ENCODE results near the gene TRDN.
"Not testable (repeated sequence)": the region's sequence is repeated elsewhere in the genome, so short reads cannot be mapped to it uniquely, and the experiment has no call there.

TRDN gene

DNA sequence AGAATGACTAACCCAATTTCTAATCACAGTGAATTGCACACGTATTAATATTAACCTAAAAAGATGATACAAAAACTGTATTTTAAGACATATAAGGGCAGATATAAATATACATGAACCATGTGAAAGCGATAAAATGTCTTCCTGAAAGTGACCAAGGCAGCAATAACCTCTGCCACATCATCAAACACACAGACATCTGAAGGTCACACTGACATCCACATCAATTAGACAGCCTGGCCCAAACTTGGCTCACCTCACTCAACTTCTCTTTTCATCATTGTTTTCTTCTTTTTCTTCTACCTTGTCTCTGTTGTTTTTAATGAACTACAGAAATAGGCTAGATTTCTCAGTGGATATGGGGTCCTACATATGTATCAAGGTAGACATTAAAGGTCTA is 128.5 kb downstream of the TRDN start:
- DNase-seq: no peak

DNA sequence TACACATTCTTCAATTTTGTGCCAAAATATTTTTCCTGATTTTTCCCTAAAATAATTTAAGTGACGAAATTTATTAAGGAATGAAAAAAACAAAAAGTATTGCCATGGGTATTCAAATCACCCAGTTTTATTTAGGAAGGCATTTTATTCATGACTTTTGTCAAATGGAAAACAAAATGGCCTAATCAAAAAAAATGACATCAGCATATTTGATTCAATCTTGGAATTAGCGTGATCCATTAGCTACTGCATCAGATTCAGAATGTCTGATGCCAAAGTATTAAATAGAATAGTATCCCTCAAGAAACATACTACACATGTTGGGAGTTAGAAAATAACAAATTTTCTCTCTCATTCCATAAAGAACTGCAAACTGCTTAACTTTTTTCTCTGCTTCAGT is 129.2 kb downstream of the TRDN start:
- no peak for DNase-seq

DNA sequence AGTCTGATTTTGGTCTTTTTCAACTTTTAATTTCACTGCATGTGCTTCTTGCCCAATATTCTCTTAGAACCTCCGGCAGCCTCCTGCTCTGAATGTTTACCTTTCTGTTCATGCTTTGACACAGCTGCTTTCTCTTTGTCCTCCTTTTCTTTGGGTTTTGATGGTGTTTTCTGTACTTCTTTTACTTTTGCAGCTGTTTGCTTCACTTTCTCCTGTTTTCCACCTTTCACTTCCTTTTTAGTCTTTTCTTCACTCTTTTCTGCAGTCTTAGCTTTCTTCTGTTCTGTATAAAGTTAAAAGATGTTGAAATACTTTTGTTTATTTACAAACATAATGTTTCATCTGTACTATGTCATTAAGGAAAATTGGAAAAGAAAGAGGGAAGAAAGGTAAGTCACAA is 133.1 kb downstream of the TRDN start:
- no peak for DNase-seq

DNA sequence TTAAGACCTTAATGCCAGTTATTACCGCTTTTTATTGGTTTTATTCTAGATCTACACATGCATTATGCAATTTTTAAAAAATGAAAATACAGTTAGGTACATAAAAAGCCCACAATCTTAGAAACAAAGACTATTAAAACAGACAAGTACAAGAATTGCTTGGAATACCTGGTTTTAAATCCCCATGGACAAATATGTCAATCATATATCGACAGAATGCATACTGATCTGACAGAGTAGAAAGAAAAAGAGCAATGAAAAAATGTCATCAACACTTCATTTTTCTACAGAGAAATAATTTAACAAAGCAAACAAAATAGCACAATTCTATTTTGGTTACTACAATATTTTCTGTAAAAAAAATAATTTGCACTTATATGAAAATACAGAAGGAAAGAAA is 139.7 kb downstream of the TRDN start:
- no peak for DNase-seq

DNA sequence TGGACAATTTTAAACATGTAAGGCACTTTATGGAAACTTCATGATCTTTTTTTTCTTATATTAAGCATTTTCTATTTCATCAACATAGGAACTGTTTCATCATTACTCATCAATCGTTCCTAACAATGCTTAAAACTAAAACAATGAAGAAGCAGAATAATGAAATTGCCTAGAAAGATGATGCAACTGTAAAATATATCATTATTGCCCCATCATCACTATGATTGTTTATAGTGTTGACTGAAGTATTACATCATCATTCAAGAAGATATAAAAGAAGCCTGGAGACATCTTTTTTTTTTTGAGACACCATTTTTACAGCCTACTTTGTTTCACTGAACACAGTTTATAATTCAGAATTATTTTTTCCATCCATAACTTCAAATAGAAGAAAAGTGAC is 147.2 kb downstream of the TRDN start:
- DNase-seq: no peak

DNA sequence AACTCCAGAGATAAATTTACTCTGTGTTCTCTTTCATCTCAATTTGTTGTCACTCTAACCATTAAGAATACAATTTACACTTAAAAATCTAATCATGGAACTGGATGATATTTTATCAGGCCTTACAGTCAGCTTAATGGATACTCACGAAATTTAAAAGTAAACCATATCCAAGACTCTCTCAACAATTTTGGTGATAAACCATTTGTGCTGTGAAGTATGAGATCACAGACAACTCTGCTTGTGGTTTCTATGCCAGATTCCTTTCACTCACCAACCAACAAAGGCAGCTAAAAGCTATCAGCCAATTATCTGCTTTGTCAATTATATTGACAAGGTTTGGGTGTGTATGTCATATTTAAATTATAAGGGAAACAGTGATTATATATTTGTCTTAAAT is 155.8 kb downstream of the TRDN start:
- DNase-seq: no peak

DNA sequence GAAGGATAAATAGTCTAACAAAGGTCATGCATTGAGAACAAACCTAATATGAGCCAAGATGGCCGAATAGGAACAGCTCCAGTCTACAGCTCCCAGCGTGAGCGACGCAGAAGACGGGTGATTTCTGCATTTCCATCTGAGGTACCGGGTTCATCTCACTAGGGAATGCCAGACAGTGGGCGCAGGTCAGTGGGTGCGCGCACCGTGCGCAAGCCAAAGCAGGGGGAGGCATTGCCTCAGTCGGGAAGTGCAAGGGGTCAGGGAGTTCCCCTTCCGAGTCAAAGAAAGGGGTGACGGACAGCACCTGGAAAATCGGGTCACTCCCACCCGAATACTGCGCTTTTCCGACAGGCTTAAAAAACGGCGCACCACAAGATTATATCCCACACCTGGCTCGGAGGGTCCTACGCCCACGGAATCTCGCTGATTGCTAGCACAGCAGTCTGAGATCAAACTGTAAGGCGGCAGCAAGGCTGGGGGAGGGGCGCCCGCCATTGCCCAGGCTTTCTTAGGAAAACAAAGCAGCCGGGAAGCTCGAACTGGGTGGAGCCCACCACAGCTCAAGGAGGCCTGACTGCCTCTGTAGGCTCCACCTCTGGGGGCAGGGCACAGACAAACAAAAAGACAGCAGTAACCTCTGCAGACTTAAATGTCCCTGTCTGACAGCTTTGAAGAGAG is 164.6 kb downstream of the TRDN start:
- DNase-seq: not testable (repeated sequence)

DNA sequence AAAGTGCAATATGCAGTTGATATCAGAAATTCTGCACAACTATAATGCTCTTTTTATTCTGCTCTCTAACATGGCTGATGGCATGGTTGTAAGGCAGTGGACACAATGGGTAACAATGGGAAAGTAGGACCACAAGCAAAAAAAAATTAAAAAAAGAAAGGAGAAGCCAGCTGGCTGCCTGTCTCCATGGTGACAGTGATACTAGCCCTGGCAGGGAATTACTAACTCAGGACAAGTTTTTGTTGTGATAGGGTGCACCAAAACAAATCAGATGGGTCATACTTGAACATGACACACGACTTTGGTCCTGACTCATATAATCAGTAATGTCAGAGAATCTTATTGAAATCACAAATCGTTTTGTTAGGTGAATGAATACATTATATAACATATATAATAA is 169.4 kb downstream of the TRDN start:
- DNase-seq: no peak

DNA sequence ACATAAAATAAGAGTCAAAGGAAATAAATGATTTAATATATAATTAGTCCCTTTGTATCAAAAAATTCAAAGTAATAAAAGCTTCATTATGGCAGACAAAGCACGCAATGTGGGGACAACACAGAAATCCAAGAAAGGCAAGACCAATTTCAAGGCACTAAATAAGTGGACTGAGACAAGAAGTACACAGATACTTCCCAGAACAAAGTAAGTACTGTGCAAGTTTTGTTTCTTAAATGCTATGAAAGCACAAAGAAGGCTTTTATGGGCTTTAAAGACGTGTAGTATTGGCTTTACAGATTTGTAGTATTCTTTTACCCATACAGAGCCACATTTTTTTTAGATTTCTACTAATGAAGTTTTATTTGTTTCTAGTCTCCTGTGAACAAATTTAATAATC is 174.6 kb downstream of the TRDN start:
- DNase-seq: no peak

DNA sequence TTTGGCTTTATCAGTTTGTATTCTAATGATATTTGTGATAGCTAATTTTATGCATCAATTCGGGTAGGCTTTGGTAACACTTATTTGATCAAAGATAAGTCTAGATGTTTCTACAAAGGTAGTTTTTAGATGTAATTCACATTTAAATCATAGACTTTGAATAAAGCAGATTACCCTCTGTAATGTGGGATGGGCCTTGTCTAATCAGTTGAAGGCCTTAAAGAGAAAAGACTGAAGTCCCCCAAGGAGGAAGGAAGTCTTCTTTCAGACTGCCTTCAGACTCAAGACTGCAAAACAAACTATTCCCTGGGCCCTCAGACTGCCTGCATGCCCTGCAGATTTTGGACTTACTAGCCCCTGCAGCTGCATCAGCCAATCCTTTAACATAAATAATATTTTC is 178.5 kb downstream of the TRDN start:
- DNase-seq: no peak

DNA sequence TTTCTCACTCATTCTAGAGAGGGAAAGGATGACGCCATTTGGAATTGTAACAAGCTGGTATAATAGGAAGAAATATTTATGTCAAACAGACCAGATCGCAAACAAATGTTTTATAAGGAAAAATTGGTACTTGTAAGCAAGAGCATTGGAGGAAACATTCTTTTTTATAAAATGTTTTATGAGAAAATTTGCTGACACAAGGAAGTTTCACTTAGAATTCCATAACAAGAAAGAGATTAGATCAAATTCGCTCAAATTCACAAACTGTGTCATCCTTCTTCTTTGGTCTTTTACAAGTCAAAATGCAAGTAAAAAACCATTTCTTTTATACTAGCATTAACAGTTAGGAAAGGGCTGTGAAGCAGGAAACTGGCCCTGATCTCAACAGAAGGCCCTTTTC is 179.9 kb downstream of the TRDN start:
- DNase-seq: no peak

DNA sequence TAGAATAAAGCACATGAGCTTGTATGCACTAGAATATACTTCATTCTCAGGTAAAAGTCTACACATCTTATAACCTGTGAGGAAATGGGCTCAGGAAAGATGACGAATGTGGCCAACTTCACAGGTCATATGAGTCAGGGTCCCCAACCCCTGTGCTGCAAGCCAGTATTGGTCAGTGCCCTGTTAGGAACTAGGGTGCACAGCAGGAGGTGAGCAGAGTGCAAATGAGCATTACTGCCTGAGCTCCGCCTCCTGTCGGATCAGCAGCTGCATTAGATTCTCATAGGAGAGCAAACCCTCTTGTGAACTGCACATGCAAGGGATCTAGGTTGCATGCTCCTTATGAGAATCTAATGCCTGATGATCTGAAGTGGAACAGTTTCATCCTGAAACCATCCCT is 182.3 kb downstream of the TRDN start:
- no peak for DNase-seq

DNA sequence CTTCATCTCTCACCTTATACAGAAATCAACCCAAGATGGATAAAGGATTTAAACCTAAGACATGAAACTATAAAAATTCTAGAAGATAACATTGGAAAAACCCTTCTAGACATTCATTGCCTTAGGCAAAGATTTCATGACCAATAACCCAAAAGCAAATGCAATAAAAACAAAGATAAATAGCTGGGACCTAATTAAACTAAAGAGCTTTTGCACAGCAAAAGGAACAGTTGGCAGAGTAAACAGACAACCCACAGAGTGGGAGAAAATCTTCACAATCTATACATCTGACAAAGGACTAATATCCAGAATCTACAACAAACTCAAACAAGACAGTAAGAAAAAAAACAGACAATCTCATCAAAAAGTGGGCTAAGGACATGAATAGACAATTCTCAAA is 183.7 kb downstream of the TRDN start:
- DNase-seq: not testable (repeated sequence)

DNA sequence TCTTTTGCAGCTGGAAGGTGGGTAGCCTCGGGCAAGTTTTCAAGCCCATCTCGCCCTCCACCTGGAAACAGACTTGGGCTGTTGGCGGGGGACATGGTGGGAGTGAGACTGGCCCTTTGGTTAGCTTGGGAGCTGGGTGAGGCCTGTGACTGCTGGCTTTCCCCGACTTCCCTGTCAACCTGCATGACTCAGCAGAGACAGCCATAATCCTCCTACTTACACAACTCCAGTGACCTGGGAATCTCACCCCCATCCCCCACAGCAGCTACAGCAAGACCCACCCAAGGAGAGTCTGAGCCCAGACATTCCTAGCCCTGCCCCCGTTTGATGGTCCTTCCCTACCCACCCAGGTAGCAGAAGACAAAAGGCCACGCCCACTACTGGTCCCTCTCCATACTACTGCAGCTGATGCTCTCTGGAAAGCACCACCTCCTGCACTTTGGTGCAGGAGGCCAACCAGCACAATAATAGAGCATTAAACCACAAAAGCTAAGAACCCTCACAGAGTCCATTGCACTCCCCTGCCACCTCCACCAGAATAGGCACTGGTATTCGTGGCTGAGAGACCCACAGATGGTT is 188.4 kb downstream of the TRDN start:
- DNase-seq: no peak

DNA sequence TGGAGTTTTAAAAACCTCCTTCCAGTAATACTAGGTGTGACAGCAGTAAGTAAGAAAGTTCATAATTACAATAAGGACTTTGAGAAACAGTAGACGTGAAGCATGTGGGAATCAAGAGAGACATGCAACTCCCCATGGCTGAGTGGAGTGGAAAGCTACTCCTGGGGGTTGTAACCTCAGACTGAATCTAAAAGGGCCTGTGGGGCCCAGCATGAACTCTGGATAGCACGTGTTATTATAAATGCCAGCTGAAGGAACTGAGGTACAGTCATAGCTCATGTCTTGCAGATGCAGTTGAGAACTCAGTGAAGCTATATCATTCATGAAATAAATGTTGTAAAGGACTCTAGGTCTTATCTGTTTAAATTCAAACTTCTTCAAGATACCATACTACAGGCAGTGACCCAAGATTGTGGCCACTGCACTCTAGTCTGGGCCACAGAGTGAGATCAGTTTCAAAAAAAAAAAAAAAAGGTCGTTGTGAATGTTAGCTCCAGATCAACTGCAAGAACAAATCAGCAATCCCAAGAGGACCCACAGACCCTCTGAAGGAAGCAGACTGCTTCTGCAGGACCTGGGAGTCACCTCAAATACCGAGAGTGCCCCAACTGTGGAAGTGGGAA is 189.3 kb downstream of the TRDN start:
- no peak for DNase-seq

DNA sequence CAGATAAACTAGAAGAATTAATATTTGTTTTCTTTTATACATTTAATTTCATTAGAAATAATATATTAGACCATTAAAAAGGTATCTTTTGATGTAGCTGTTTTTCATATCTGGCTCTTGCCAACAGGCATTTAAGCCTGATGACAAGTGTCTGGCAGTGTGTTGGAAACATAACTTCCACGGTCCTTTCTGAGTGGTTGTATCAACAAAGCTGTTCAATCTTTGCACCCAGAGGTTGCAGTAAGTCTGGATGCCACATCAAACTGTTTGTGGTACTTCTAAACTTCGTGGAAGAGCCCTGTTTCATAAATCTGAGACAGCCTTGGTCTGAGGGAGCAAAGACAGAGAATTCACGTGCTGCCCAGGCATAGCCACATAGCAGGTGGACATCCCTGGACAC is 197.4 kb downstream of the TRDN start:
- no peak for DNase-seq

DNA sequence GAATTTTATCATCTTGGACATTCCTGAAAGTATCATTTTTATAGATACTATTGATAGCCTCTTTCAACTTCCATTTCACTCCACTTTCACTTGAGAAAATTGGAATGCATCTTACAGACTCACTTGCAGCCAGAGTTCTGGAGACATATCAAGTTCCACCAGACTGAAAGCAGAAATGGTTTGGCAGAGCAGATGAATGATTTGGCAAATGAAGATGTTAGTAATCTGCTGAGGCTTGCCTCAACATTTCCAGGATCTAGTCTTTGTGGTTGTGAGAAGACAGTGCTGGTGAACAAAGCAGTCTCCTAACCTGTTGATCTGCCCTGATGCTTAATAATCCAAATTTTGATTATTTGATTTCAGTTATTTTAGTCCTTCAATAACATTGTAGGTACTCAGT is 202.6 kb downstream of the TRDN start:
- DNase-seq: no peak

DNA sequence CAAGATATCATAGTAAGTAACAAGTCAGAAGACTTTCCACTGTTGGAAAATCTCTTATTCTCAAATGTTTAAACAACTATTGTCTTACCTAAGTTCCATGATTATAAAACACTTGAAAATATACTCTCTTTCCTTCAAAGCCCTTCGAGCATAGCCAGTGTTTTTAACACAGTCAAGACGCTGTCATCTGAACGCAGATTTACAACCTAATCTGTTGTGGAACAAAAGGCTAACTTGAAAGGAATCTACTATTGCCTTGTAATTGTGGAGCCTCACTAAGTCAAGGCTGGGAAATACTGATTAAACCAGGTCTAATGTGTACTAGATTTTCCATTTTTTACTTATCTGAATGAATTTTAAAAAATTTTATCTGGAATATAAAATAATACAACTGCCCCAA is 205.8 kb downstream of the TRDN start:
- DNase-seq: no peak

DNA sequence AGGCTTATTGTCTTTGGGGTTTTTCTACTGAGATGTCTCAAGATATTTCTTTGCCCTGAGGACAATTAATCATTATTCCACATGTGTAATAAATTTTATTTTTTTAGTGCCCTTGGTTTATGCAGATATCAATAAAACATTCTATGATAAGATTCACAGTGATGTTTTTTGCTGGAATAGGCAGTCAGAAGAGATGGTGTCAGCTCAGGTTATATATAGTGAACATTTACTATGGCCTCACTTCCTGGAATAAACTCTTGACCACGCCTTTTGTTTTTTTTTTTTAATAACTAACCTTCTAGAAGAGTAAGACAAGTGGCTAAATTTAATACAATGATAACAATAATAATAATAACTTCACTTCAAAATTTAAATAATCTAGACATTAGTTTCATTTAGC is 209.7 kb downstream of the TRDN start:
- DNase-seq: no peak

DNA sequence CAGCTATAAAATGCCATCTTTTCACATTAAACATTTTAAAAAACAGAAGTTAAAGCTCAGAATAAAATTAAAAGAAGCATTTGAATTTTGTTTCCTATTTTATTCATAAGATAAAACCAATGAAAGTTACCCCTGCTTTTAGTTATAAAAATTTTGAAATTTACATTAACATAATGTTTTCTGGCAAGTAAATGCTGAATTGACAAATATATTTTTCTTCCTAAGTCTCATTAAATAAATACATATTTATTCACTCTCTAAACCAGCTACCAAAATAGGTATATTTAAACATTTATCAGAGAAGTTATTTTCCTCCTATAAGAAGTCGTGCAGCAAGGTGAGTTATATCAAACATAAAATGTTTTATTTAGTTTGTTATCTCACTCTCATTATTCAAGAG is 213.6 kb downstream of the TRDN start:
- DNase-seq: no peak

DNA sequence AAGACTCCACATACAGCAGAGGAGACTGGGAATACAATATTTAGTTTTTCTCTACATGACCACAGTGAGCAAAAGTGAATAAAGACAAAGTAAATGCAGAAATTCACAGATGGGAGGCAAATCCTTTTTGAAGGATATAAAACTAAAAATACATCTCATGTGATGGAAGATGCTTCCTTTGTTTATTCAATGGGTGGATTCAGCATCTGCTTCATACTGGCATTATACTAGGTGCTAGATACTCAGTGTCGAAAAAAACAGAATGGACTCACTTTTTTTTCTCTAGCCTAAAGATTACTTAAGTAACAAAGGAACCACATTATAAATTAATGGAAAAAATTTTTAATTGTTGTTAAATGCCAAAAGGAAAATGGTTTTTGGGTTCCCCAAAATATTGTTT is 216.2 kb downstream of the TRDN start:
- no peak for DNase-seq

DNA sequence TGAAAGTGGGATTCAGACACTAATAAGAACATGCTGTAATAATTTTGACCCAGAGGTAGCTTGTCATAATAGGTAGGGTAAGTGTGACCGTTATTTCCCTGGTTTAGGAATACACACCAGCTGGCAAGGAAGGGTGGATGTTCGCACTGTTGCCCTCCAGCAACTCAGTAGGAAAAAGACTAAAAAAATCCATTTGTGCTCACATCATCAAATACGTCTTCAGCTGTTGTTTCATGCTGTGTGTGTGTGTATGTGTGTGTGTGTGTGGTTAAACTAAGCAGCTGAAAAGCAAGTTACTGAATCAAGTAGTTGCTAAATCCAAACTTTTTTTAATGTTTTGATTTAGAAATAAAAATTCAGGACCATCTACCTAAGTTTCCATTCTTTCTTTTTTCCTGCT is 218.7 kb downstream of the TRDN start:
- no peak for DNase-seq

DNA sequence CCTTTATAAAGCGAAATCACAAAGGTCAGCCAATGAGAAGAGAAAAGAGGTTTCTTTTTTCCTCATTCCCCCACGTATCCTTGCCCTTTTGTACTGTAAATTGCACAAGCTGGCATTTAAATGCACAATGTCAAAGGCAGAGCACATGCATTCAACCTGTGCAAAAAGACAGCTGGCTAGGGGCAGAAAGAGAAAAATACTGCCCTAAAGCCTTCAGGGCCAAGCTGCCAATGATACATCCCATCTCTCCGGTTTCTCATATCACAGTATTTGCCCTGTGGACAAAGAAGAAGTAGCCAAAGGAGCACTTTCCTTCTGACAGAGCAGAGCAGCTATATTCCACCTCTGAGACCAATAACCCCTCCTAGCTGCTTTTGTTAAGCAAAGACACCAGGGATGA is 219.2 kb downstream of the TRDN start:
- DNase-seq: no peak
